Nephron progenitor cell (in vitro differentiated cells): ENCODE results near the gene INTS11.
A peak's percentile ranks its signal among the peaks of the same experiment; 100 is the strongest.

Source experiments
- DNase-seq: peaks from one replicate; pipeline ENCODE4 v3.0.0; 2021
- H3K27ac Mint-ChIP-seq: 2 replicates; pipeline ENCODE4 v1.8.0; 2021; ENCODE audit warnings: mild to moderate bottlenecking, moderate library complexity, mixed read lengths
- H3K27me3 Mint-ChIP-seq: 2 replicates; pipeline ENCODE4 v1.8.0; 2021; ENCODE audit warnings: mild to moderate bottlenecking, low read depth, mixed read lengths; ENCODE audit not compliant: poor library complexity
- H3K36me3 Mint-ChIP-seq: 2 replicates; pipeline ENCODE4 v1.8.0; 2021; ENCODE audit warnings: low read depth, mixed read lengths
- H3K4me1 Mint-ChIP-seq: 2 replicates; pipeline ENCODE4 v1.8.0; 2021; ENCODE audit warnings: mixed read lengths
- H3K4me3 Mint-ChIP-seq: 2 replicates; pipeline ENCODE4 v1.8.0; 2021; ENCODE audit warnings: mild to moderate bottlenecking, moderate library complexity, mixed read lengths
- H3K9me3 Mint-ChIP-seq: 2 replicates; pipeline ENCODE4 v1.8.0; 2021; ENCODE audit warnings: mild to moderate bottlenecking, moderate library complexity, mixed read lengths
- TF ChIP-seq, protein P1 (sequence below): fragments of 200-600 bp; sonication (generic); IDR thresholded peaks from 2 replicates; pipeline ENCODE4 v1.5.0; 2021; ENCODE audit warnings: antibody characterized with exemption

INTS11 gene

GRCh38 chr1:1349256-1350012, 25.0 kb upstream of the INTS11 start, which contains the start of gene DVL1:
DVL1 (minus strand) TSS chr1:1349418; CDS start chr1:1349065, 353 bp downstream.
- H3K4me3 Mint-ChIP-seq, result peak within 1 kb of the TSS; percentile 82
- DNase-seq, result peak; percentile 81
- TF ChIP-seq, protein P1, sequence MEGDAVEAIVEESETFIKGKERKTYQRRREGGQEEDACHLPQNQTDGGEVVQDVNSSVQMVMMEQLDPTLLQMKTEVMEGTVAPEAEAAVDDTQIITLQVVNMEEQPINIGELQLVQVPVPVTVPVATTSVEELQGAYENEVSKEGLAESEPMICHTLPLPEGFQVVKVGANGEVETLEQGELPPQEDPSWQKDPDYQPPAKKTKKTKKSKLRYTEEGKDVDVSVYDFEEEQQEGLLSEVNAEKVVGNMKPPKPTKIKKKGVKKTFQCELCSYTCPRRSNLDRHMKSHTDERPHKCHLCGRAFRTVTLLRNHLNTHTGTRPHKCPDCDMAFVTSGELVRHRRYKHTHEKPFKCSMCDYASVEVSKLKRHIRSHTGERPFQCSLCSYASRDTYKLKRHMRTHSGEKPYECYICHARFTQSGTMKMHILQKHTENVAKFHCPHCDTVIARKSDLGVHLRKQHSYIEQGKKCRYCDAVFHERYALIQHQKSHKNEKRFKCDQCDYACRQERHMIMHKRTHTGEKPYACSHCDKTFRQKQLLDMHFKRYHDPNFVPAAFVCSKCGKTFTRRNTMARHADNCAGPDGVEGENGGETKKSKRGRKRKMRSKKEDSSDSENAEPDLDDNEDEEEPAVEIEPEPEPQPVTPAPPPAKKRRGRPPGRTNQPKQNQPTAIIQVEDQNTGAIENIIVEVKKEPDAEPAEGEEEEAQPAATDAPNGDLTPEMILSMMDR, result peak; percentile 22
- H3K4me1 Mint-ChIP-seq, result peaks cover 45% of the 10 kb centered on the region
- H3K27ac Mint-ChIP-seq, result no peak within 1 kb of the TSS
- no peaks in the 10 kb centered on the region for H3K36me3 Mint-ChIP-seq
- no peaks in the 10 kb centered on the region for H3K9me3 Mint-ChIP-seq
- peaks cover 3% of the 10 kb centered on the region for H3K27me3 Mint-ChIP-seq

- Mint-ChIP-seq H3K4me1 (peaks cover 37% of the 10 kb centered on the region), H3K27me3 (peaks cover 3% of the 10 kb centered on the region), H3K4me3 (peak overlapping the region; percentile 82), H3K36me3 (no peaks in the 10 kb centered on the region), H3K27ac (no peak overlapping the region), H3K9me3 (no peaks in the 10 kb centered on the region)
- TF ChIP-seq, protein P1, result no peak
- peak; percentile 50 for DNase-seq
These were observed 24.2 kb upstream of the INTS11 start for GRCh38 chr1:1348420-1349255.

DNA sequence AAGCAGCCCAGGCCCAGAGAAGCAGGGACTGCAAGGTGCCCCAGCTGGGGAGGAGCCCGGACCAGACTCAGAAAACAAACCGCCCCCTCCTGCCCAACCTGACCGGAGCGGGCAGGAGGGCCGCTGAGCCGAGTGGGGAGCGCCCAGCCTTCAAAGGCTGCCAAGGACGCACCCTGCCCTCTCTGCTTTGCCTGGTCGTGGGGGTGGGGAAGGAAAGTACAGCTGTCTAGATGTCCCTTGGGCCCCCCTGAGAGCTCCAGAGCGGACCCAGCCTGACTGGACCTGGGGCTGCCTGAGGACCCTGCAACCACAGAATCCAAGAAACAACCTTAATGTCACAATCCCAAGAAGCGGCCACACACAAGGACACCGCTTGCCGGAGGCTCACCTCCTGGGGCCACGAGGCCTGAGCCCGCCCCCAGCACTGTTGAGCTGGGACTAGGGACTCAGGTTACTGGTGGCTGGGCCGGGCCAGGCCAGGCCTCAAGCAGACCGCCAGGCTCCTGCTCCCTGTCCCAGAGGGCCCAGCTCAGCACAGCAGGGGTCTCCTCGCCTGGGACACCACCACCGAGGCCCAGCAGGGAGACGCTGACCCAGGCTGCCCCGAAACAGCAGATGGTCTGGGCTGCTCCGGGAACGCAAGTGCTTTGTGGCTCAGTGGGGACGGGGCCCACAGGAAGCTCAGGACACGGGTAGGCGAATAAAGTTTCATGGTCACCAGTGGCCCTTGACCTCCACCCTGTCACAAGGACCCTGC, 23.4 kb upstream of the INTS11 start:
- peak overlapping the region; percentile 82 for H3K4me3 Mint-ChIP-seq
- DNase-seq, result peak; percentile 58
- H3K27ac Mint-ChIP-seq, result no peak overlapping the region
- H3K27me3 Mint-ChIP-seq, result peaks cover 3% of the 10 kb centered on the region
- no peaks in the 10 kb centered on the region for H3K36me3 Mint-ChIP-seq
- H3K4me1 Mint-ChIP-seq, result peaks cover 29% of the 10 kb centered on the region
- no peaks in the 10 kb centered on the region for H3K9me3 Mint-ChIP-seq
- TF ChIP-seq, protein P1, result no peak

DNA sequence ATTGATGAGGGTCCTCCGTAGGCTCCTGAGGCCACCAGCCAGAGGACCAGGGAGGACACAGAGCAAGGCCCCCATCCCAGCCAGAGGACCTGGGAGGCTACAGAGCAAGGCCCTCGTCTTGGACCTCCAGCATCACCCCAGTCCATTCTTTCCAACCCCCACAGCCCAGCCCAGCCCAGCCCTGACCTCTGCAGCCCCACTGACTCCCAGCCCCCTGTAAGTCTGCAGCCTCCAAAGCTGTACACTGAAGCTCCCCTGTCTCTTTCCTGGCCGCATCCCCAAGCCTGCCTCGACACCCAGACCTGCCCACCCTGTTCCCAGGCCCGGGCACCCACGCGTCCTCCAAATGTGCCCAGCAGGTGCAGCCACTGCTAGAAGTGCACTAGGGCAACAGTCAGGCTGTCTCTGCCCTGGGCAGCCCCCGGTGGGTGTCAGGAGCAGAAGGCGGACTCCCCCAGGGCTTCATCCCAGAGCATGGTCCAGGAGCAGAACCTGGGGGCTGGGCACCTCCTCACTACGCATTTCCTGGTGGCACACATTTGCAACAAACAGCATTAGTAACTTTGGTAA, 22.7 kb upstream of the INTS11 start:
- no peak overlapping the region for H3K27ac Mint-ChIP-seq
- TF ChIP-seq, protein P1, result no peak
- no peaks in the 10 kb centered on the region for H3K27me3 Mint-ChIP-seq
- H3K9me3 Mint-ChIP-seq, result no peaks in the 10 kb centered on the region
- peaks cover 22% of the 10 kb centered on the region for H3K4me1 Mint-ChIP-seq
- no peaks in the 10 kb centered on the region for H3K36me3 Mint-ChIP-seq
- peak overlapping the region; percentile 82 for H3K4me3 Mint-ChIP-seq
- no peak for DNase-seq

DNA sequence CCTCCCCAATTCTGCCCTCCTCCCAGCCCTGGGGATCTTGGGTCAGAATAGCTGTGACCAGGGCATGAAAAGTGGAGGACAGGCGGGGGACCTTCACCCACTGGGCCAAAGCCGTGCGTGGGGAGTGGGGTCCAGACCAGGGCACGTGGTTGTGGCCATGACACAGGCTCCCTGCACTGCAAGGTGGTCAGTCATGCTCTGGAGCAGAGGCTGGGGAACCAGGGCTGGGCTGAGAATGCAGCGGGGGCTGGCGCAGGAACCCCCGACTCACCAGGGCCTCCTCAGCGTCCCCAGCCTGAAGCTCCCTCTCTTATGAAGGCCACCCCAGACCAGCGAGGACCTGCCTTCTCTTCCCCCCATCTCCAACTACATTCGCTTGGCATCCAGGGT, 22.0 kb upstream of the INTS11 start:
- no peak overlapping the region for H3K27ac Mint-ChIP-seq
- H3K27me3 Mint-ChIP-seq, result no peaks in the 10 kb centered on the region
- H3K4me3 Mint-ChIP-seq, result peak overlapping the region; percentile 82

More for the DNA sequence above, 22.0 kb upstream of the INTS11 start:
- no peak for DNase-seq
- Mint-ChIP-seq H3K9me3 (no peaks in the 10 kb centered on the region), H3K4me1 (peaks cover 19% of the 10 kb centered on the region), H3K36me3 (no peaks in the 10 kb centered on the region)
- TF ChIP-seq, protein P1, result no peak
